Stimulated activated CD4-positive, alpha-beta T cell treated with anti-CD3 and anti-CD28 coated beads, Interleukin-4, amount 100 ng/mL, for 24 hours (primary cell): ENCODE data around the gene CLDN14.
"Not testable (repeated sequence)": the region's sequence is repeated elsewhere in the genome, so short reads cannot be mapped to it uniquely, and the experiment has no call there.

Experiments
- DNase-seq: peaks from one replicate; pipeline ENCODE4 v3.0.0-alpha.2; 2020

Gene CLDN14

DNA sequence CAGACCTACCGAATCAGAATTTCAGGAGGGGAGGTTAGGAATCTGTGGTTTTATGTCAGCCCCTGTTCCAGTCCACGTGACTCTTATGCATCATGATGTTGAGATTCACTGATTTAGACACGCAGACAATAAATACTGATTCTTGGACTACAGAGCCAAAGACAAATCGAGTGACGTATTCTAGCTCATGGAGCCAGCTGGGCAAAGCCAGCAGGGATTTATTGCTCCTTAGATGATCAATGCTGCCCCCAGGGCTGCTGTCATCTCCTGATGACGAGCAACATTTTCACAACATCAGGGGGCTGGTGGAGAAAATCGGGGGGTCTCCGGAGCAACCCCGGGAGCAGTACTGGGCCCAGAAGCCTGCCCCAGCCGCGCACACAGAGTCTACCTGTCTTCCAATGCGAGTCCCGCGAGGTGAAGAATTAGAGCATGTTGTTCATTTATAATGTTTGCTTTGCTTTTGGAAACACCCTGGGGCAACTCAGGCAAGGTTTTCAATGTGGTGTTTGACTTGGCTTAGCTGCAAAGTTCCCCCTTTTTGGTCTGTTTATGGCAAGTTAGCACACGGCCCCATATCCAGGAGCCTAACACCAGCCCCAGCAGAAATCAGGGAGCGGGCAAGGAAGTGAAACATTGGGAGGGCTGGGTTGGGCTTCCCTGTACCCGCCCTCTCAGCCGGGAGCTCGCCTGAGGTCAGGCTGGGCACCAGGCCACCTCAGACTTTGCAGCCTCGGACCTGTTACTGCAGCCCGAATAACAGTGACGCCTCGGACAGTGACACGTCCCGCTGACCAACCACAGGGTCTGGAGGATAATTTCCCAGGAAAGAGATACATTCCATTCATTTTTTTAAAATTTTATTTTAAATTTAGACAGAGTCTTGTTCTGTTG, 19.9 kb upstream of the CLDN14 start:
- no peak for DNase-seq

DNA sequence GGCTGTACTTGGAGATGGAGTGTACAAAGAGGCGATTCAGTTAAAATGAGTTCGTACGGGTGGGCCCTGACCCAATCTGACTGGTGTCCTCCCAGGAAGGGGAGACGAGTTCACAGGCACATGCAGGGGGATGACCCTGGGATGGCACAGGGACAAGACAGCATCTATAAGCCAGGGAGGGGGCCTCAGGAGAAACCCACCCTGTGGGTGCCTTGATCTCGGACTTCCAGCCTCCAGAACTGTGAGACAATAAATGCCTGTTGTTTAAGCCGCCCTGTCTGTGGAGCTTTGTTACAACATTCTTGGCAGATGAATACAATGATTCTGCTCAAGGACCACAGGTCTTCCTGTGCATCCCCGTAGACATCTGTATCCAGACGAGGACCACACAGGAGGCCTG, 14.6 kb upstream of the CLDN14 start:
- no peak for DNase-seq

DNA sequence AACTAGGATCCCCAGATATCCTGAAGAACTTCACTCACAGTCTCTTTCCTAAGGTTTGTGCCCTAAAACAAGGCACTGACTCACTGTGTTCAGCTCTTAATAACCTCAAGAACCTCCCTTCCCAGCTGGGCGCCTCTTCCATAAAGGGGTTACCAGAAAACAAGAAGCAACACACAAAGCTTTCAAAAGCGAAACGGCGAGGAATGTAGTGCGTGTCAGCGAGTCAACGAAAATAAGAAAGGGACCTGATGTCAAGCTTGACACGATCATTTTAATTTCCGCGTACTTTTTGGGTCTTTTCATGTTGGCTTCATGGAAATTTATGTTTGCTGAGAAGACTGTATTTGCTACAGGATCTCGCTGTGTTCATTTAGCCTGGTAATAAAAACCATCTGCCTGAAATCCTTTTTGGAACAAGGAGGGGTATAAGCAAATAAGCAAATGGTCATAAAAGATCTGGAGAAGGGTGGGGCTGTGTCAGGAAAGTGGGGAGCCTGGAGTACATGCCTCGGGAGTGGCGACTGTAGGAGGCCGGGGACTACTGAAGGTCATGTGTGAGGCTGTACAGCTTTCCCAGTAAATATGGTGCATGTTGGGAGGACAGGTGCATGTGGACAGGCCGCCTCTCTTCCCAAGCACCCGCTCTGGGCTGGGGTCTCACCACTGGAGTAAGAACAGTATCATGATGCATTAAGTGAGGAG, 11.4 kb upstream of the CLDN14 start:
- DNase-seq: no peak

DNA sequence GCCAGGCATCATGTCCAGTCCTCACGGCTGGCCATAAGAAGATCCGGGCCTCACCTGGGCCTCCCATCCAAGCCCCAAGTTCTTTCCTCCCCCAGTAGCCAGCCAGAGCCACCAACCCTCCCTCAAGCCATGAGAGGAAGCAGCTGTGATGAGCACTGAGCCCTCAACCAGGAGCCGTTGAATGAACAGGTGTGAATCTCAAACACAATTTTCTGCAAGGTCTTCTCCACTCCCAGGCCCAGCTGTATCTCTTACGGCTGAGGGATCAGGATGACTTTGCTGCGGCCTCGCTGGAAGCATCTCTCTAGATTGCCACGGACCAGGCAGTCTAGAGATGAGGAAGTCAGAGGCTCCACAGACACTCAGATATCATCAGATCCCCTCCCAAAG, 9.8 kb upstream of the CLDN14 start:
- DNase-seq: no peak

DNA sequence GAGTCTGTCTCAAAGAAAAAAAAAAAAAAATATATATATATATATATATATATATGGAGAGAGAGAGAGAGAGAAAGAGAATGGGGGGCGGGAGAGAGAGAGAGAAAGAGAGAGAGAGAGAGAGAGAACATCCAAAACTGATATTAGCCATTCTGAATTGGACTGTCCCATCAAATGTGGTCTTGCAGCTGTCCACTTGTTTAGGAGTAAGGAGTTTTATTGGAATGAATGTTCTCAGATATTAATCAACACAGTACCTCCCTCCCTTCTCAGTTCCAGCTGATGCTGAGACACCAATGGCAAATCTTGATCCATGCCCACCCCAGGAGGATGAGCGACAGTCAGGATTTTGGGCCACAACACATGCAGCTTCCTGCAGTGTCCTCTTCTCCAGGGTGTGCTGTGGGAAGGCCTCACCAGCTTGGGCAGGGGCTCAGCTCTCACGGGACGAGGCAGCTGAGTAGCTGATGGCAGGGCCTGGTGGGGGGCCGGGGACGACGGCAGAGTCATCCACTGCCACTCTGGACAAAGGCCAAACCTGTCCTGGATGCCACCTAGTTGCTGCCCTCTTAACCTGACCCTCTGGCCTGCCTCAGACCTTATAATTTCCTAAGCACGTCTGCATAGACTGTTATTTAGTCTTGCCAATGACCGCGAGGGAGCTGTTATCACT, 9.3 kb upstream of the CLDN14 start:
- no peak for DNase-seq

DNA sequence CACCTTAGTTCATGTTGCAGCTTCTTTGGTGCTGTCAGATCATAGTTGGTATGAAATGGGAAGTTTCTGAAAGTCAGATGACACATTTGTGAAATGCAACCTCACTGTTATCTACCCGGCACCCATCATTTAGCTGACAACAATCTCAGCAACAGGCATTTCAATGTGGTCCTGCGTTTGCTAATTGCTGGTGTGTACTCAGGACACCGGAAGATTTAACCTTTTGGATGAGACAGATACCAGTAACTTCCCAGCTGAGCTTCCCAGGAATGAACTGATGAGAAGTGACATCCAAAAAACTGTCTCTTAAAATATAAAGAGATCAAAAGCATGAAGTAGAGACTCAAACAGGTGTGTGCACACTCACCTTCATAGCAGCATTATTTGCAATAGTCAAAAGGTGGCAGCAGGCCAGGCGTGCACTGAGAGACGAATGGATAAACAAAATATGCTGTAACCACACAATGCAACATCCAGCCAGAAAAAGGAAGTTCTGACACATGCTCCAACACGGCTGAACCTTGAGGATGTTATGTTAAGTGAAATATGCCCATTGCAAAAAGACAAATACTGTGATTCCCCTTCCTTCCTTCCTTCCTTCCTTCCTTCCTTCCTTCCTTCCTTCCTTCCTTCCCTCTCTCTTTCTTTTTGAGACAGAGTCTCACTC, 7.9 kb upstream of the CLDN14 start:
- no peak for DNase-seq

DNA sequence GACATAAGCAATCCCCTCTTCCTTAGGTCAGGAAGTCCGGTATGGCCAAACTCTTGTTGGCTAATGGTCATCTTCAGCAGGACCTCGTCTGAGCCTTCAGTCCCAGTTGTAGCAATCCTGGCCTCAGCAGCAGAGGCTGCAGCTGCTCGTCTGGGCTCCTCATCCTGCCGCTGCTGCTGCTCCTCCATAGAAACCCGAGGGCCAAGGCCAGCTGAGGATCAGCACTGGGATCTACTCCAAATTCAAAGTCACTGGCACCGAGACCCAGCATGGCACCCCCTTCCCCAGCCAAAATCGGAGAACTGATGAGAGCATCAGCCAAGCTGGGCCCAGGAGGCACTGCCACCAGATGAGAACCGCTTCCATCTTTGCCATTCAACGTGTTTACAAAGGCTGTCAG, 6.3 kb upstream of the CLDN14 start:
- no peak for DNase-seq

DNA sequence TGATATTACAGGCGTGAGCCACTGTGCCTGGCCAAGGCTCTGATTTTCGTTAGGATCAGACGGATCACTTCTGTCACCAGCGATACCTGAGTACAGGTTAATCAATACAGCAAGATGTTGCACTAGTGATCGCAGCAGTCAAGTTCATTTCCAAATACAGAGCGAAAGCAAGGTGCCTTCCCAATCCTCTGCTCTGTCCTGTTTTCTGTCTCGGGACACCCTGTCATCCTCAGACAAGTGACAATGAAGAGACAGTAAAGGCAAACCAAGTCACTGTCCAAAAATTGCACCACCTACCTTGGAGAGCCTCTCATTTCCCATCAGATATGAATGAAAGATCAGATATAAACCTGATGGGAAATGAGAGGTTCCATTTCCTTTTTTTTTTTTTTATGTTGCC, 5.6 kb upstream of the CLDN14 start:
- no peak for DNase-seq

DNA sequence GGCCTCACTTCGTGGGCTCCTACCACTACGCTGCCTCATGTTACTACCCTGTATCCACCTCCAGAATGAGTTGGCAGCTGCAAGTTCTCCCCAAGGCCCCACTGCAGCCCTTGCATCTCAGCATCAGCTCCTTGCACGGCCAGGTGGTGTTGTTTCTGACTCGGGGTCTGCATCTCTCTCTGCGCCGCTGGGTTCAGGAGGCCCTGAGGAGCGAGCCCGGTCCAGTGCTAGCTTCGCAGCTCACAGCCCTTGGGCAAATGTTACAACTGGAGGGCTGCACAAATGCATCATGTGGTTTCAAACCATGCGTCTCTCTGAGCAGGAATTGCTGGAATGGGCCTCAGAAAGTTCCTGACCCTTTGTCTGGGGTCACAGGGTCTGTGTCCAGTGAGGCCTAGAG, 3.2 kb upstream of the CLDN14 start:
- no peak for DNase-seq

DNA sequence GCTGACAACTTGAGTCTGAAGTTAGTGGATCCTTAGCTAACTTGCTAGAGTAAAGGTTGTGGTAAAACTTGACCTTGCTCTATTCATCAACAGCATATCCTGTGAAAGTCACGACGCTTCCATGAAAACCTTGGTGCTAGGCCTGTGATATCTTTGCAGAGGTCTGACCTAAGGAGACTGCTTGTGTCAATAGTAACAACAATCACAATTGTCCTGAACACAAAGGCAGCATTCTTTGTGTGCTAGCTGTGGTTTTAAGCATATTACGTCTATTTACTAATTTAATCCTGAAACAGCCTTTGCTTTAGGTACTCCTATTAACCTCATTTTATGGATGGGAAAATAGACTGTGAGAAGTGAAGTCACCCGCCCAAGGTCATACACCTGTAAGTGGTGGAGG, 2.8 kb upstream of the CLDN14 start:
- DNase-seq: no peak

DNA sequence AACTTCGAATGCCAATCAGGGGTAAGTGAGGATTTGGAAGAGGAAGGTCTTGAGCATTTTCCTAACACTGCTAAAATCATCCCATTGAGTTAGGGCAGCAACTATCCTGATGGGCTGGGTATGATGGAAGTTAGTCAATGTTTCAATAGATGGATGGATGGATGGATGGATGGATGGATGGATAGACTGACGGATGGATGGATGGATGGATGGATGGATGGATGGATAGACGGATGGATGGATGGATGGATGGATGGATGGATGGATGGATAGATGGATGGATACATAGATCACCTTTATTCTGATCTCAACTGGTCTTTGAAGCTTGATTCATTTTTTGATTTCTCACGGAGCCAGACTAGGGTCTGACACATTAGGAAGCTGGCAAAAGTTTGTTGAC, 2.3 kb upstream of the CLDN14 start:
- DNase-seq: no peak

DNA sequence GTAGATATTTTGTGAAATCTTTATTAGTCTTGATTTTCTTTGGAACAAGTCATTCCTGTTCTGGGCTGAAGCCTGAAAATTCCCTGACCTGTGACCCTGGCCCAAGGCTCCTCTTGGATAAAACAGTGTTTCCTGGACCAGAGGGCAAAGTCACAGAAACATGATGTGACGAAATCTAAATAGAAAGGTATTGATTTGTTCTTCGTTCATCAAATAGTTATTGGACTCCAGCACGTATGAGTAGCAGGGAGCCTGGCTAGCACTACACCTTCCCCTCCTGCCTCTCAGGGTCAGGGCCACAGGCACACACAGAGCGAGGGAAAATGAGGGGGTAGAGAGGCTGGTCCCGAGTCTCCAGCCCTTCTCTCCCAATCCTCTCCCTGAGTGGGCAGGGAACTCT, 1.7 kb upstream of the CLDN14 start:
- no peak for DNase-seq

DNA sequence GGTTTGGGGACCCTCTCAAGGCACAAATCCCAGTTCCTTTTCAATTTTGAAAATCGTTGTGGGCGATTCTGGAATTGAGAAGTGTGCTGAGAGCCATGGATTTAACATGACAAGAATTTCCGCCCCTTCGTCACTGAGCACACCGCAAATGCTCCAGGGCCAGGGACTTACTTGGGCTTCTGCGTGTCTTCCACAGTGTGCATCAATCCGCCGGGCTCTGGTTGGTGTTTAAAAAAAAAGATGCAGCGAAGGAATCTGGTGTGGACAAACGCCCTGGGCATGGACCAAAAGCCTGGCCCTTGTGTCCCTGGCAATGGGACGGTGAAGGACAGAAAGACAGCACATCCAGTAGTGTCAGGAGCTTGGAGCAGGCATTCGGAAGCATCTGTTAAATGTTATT, 696 bp upstream of the CLDN14 start:
- no peak for DNase-seq

DNA sequence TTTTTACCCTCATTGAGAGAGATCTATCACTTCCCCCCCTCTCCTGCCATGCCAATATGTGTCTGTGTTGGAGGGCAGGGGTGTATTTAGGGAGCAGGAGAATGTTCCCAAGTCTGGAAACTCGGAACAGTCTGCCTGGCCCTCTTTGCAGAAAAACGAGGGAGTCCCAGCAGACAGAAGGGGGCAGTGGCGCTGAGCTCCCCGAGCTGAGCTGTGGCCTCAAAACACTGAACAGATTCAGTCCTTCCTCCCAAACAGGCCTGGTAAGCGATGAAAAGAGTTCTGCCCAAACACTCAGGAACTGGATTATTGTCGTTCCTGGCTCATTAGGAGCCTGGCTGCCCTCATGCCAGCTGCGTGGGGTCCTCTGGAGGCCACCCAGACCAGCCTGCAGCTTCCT, 981 bp downstream of the CLDN14 start:
- no peak for DNase-seq

DNA sequence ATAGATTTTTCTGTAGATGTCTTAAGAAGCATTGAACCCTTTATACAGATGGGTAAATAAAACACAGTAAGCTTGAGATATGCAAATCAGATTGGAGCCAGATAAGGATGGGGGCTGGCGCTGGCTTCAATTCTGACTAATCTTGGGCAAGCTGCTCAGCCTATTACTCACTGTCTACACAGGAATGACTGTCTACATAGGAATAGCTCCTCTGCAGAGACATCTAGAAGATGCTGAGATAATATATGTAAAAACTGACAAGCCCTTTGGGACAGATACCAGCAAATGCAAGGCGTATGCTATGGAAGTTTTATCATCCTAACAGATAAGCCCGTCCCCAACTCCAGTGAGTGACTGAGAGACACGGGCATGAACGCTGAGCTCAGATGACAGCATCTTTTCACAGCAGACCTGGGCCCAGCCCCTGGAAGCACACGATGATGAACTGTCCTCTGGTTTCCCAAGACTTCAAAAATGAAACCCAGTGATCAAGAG, 1.7 kb downstream of the CLDN14 start:
- peak; percentile 21 for DNase-seq

DNA sequence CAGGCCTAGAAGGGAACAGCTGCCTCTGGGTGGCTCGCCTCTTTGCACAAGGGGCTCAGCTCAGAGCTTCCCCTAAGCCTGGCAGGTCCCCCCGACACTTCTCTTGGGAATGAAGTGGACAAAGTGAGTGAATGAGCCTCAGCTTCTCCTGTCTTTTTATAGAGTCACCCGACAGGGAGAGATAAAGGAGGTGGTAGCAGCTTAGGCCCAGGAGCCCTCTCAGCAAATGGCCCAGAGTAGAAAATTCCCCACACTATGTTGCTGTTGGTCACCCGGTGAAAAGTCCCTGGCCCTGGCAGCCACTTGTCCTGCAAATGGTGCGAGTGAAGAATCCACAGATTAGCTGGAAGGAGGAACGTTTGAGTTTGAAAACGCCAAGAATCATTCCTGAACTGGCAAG, 2.4 kb downstream of the CLDN14 start:
- DNase-seq: no peak

DNA sequence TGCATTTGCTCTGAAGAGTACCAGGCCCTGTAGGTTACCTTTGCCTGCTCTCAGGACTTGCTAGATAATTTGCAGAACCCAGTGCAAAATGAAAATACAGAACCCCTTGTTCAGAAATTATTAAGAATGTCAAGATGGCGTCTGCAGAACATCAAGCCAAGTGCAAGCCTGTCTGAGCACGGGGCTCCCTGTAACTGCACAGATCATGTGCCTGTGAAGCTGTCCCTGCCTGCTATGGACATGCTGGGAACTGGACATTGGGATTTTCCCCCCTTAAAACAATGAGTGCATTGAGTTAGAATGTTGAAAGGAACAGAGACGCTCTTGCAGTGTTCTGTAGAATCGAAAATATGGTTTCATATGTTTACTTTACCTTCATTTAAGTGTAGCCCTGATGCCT, 2.9 kb downstream of the CLDN14 start:
- no peak for DNase-seq

DNA sequence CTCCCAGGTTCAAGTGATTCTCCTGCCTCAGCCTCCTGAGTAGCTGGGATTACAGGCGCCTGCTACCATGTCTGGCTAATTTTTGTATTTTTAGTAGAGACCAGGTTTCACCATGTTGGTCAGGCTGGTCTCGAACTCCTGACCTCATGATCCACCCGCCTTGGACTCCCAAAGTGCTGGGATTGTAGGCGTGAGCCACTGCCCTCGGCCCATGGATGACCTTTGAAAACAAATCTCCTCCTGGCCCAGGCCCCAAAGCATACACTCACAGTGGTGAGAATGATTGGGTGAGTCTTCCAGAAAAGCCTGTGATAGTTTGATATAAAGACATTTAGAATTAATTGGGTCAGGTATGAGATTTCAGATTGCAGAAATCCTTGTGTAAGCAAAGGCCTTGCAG, 3.4 kb downstream of the CLDN14 start:
- DNase-seq: not testable (repeated sequence)

DNA sequence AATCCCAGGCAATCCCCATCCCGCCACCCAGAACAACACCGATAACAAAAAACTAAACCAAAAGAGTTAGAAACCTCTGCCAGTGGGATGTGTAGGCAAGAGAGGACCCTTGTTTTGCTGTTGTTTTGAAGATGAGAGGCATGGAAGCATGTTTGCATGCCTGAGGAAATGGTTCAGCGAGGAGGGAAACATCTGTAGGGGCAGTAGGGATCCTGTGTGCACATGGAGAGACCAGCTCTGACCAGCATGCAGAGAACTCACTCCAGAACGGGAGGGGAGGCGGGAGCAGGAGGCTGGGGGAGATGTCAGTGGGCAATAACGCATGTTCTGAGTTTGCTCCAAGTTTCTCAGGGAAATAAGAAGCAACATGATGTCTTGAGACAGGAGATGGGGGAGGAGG, 5.3 kb downstream of the CLDN14 start:
- DNase-seq: no peak

DNA sequence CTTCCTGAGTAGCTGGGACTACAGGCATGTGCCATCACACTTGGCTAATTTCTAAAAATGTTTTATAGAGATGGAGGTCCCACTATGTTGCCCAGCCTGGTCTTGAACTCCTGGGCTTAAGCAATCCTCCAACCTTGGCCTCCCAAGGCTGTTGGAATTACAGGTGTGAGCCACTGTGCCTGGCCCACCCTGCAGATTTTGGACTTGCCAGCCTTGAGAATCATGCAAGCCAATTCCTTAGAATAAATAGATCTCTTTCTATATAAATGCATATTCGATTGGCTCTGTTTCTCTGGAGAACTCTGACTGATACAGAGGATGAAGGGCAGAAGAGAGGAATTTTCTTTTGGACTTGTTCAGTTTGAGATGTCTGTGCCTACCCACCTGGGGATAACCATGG, 6.7 kb downstream of the CLDN14 start:
- no peak for DNase-seq

DNA sequence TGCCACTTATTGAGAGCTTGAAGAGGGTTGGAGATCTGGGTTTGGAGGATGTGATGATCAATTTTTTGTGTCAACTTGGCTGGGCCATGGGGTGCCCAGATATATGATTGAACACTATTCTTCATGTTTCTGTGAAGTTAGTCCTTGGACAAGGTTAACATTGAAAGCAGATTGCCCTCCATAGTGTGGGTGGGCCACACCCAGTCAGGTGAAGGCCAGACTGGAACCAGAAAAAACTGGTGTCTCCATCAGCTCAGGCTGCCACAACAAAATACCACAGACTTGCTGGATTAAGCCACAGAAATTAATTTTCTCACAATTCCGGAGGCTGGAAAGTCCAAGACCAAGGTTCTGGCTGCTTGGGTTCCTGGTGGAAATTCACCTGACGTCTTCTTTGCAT, 7.5 kb downstream of the CLDN14 start:
- no peak for DNase-seq

DNA sequence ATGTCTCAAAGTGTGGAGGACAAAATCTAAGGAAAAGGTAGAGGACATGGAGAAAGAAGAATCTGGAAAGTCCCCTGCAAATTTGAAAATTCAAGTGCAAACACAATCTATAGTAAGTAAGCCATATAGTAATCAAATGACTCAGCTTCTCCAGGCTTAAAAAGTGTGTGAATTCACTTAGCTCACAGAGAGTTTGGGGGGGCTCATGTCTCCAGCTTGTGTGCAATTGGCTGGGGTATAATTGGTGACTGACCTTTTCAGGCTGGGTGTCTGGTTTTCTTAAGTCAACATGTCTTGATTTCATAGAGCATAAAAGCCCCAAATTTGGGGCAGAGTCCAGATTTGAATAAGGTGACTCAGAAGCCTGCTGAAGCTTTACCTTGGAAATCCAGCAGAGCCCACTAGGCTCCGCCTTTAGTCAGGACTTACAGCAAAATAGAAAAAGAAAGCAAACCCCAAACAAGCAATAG, 8.6 kb downstream of the CLDN14 start:
- no peak for DNase-seq

DNA sequence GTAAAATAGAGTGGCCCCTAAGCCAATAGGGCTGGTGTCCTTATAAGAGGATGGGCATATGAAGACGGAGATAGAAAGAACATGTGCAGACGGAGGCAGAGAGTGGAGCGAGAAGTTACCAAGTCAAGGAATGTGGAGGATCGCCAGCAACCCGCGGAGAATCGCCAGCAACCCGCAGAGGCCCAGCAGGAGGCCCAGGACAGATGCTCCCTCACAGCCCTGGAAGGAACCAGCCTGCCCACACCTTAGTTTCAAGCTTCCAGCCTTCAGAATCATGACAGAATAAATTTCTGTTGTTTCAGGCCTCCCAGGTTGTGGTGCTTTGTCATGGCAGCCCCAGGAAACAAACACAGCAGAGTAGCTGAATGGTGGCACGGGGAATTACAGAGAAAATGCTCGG, 9.6 kb downstream of the CLDN14 start:
- DNase-seq: no peak
